ENCODE data around the gene COMMD6.
A peak's percentile ranks its signal among the peaks of the same experiment; 100 is the strongest.
"Not testable (repeated sequence)": the region's sequence is repeated elsewhere in the genome, so short reads cannot be mapped to it uniquely, and the experiment has no call there.

COMMD6 gene

GRCh38 chr13:75537401-75538365, at the start of gene COMMD6:
Gene COMMD6, minus strand, starts transcription at chr13:75537841. Its CDS starts 36 bp downstream, at chr13:75537805.
- DNase-seq: peak; percentile 93

- DNase-seq: no peak
These were observed 47.5 kb upstream of the COMMD6 start for GRCh38 chr13:75585153-75585552.

- no peak for DNase-seq
These were observed 45.5 kb upstream of the COMMD6 start for GRCh38 chr13:75583091-75583490.

- DNase-seq: no peak
These were observed 44.4 kb upstream of the COMMD6 start for GRCh38 chr13:75581874-75582640.

GRCh38 chr13:75579529-75579928, 41.9 kb upstream of the COMMD6 start:
- DNase-seq: no peak

GRCh38 chr13:75569576-75569975, 31.9 kb upstream of the COMMD6 start:
- no peak for DNase-seq

GRCh38 chr13:75566658-75567057, 29.0 kb upstream of the COMMD6 start:
- no peak for DNase-seq

- DNase-seq: no peak
These were observed 20.7 kb upstream of the COMMD6 start for GRCh38 chr13:75558145-75558840.

GRCh38 chr13:75556961-75557360, 19.3 kb upstream of the COMMD6 start:
- DNase-seq: no peak

GRCh38 chr13:75555836-75556235, 18.2 kb upstream of the COMMD6 start:
- no peak for DNase-seq

- no peak for DNase-seq
These were observed 17.3 kb upstream of the COMMD6 start for GRCh38 chr13:75554981-75555380.

- no peak for DNase-seq
These were observed 16.8 kb upstream of the COMMD6 start for GRCh38 chr13:75554464-75554863.

GRCh38 chr13:75550159-75550567, 12.5 kb upstream of the COMMD6 start:
- peak; percentile 71 for DNase-seq

GRCh38 chr13:75549262-75550158, 11.9 kb upstream of the COMMD6 start, which contains the start of gene UCHL3:
Gene UCHL3, plus strand, starts transcription at chr13:75549791. Its CDS starts 30 bp downstream, at chr13:75549821.
- peak; percentile 98 for DNase-seq

- no peak for DNase-seq
These were observed 10.3 kb upstream of the COMMD6 start for GRCh38 chr13:75547917-75548316.

GRCh38 chr13:75545386-75545785, 7.7 kb upstream of the COMMD6 start:
- not testable (repeated sequence) for DNase-seq

- no peak for DNase-seq
These were observed 7.2 kb upstream of the COMMD6 start for GRCh38 chr13:75544681-75545330.

GRCh38 chr13:75541961-75542360, 4.3 kb upstream of the COMMD6 start:
- no peak for DNase-seq

GRCh38 chr13:75541287-75541686, 3.6 kb upstream of the COMMD6 start:
- DNase-seq: no peak

- no peak for DNase-seq
These were observed 3.8 kb downstream of the COMMD6 start for GRCh38 chr13:75533861-75534260.

GRCh38 chr13:75530549-75530961, 7.1 kb downstream of the COMMD6 start:
- DNase-seq: no peak

Data from NCI-H1092 treated with DMSO at 0.1 percent for 48 hours (cell line).